ENCODE results near the gene MDC1.

The MDC1 gene

GRCh38 chr6:30743099-30744053 lies 26.3 kb upstream of the MDC1 start:
- peak overlapping the region; percentile 84 for H3K27ac ChIP-seq
- no peak for TF ChIP-seq CTCF (conservative IDR thresholded peaks at IDR 0.05)

- peak within 1 kb of the TSS; percentile 84 for H3K27ac ChIP-seq
- TF ChIP-seq CTCF (conservative IDR thresholded peaks at IDR 0.05): no peak
Observed at GRCh38 chr6:30742316-30743098, 25.4 kb upstream of the MDC1 start, which contains the start of gene FLOT1. TSS of gene FLOT1 (minus strand) at chr6:30742687. CDS start at chr6:30742189, 498 bp downstream.

DNA sequence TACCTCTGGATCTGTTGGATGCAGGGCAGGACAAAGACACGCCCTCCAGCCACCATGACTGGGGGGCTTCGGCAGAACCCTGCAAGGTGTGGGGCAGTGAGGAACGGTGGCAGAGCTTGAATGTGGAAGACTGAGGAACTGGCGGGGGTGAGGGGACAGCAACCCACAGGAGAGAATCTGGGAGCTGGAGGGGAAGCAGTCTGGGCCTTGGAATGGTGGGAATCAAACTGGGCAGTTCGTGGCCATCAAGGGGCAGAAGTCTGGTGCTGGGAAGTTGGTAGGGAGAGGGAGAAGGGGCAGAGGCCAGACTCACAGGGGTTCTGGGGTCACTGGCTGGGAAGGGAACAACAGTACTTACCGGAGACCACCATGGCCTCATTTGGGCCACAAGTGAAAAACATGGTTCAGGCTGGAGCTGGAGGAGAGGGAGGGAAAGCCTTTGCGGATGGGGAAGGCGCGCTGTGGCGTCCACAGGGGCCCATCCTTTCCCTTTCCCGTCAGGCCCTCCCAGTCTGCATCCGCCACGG lies 24.8 kb upstream of the MDC1 start:
- TF ChIP-seq CTCF (conservative IDR thresholded peaks at IDR 0.05): no peak
- H3K27ac ChIP-seq: peak overlapping the region; percentile 84

- peak overlapping the region; percentile 84 for H3K27ac ChIP-seq
Observed at GRCh38 chr6:30741063-30741779, 24.1 kb upstream of the MDC1 start.

GRCh38 chr6:30740540-30740870 lies 23.4 kb upstream of the MDC1 start:
- TF ChIP-seq CTCF (conservative IDR thresholded peaks at IDR 0.05): no peak
- H3K27ac ChIP-seq: no peak overlapping the region; the same call in 1 of the 2 replicates

More at GRCh38 chr6:30741063-30741779, 24.1 kb upstream of the MDC1 start:
- TF ChIP-seq CTCF (conservative IDR thresholded peaks at IDR 0.05): no peak

DNA sequence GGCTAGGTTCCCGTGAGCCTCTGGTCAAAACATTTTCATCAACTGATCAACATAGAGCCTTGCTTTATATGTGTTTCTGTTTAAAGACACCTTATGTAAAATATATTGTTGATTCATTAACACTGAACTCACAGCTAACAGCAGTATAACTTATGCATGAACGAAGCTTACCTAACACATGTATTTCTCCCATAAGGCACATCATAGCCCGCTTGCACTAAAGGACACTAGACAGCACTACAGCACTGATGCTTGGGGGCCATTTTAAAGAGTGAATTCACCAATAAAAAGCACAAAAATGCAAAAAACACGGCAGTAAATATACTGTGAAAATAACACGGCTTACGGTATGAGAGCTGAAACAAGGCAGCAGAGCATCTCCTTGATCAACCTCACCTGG lies 21.5 kb upstream of the MDC1 start:
- TF ChIP-seq CTCF (conservative IDR thresholded peaks at IDR 0.05): no peak
- peak overlapping the region; percentile 44 for H3K27ac ChIP-seq

All from VCaP (cell line).